GM23248 (cell line): ENCODE measurements around the gene CD52. TPM values are rescaled to one million over a fixed set of nuclear protein-coding genes. Genes with fewer than 3 reads are reported as not detected.

Source experiments
- DNase-seq: peaks from one replicate; pipeline ENCODE4 v3.0.0-alpha.2; 2015
- H2AFZ ChIP-seq: fragments of 200-600 bp; sonication (generic); 2 replicates; pipeline ENCODE4 v1.6.1; 2016; ENCODE audit warnings: antibody characterized with exemption
- H3F3A ChIP-seq: fragments of 200-600 bp; sonication (generic); 2 replicates; pipeline ENCODE4 v1.6.1; 2016; ENCODE audit warnings: mild to moderate bottlenecking, antibody characterized with exemption, mixed run types; ENCODE audit not compliant: insufficient read depth
- H3K27ac ChIP-seq: fragments of 200-600 bp; sonication (generic); 2 replicates; pipeline ENCODE4 v1.5.1; 2016; ENCODE audit warnings: mild to moderate bottlenecking
- H3K27me3 ChIP-seq: fragments of 200-600 bp; sonication (generic); replicated peaks from 2 replicates; pipeline ENCODE4 v1.6.1; 2016; ENCODE audit warnings: mild to moderate bottlenecking; ENCODE audit not compliant: insufficient read depth
- H3K36me3 ChIP-seq: fragments of 200-600 bp; sonication (generic); 2 replicates; pipeline ENCODE4 v1.6.1; 2016; ENCODE audit warnings: low read depth, mild to moderate bottlenecking
- H3K4me1 ChIP-seq: fragments of 200-600 bp; sonication (generic); 2 replicates; pipeline ENCODE4 v1.6.1; 2016; ENCODE audit warnings: mild to moderate bottlenecking; ENCODE audit not compliant: insufficient read depth
- H3K4me2 ChIP-seq: fragments of 200-600 bp; sonication (generic); one replicate; pipeline ENCODE4 v1.6.1; 2016; ENCODE audit warnings: mild to moderate bottlenecking; ENCODE audit not compliant: unreplicated experiment
- H3K4me3 ChIP-seq: fragments of 200-600 bp; sonication (generic); 2 replicates; pipeline ENCODE4 v1.5.1; 2016; ENCODE audit warnings: mild to moderate bottlenecking
- H3K79me2 ChIP-seq: fragments of 200-600 bp; sonication (generic); 2 replicates; pipeline ENCODE4 v1.6.1; 2016; ENCODE audit warnings: mild to moderate bottlenecking; ENCODE audit not compliant: insufficient read depth
- H3K9ac ChIP-seq: fragments of 200-600 bp; sonication (generic); 2 replicates; pipeline ENCODE4 v1.6.1; 2016; ENCODE audit warnings: mild to moderate bottlenecking
- H3K9me2 ChIP-seq: fragments of 200-600 bp; sonication (generic); 2 replicates; pipeline ENCODE4 v1.6.1; 2016; ENCODE audit warnings: mixed run types, mild to moderate bottlenecking, moderate library complexity; ENCODE audit not compliant: insufficient read depth
- H3K9me3 ChIP-seq: fragments of 200-600 bp; sonication (generic); one replicate; pipeline ENCODE4 v1.6.1; 2017; ENCODE audit warnings: low read depth
- H4K20me1 ChIP-seq: fragments of 200-600 bp; sonication (generic); 2 replicates; pipeline ENCODE4 v1.6.0; 2016; ENCODE audit not compliant: insufficient read depth
- EZH2 ChIP-seq: fragments of 200-600 bp; sonication (generic); IDR thresholded peaks from 2 replicates; pipeline ENCODE4 v1.6.1; 2018; ENCODE audit warnings: antibody characterized with exemption, mild to moderate bottlenecking; ENCODE audit not compliant: insufficient read depth, poor library complexity, severe bottlenecking
- EZH2phosphoT487 ChIP-seq: fragments of 200-600 bp; sonication (generic); IDR thresholded peaks from 2 replicates; pipeline ENCODE4 v1.6.1; 2018; ENCODE audit warnings: antibody characterized with exemption, moderate library complexity, mild to moderate bottlenecking, low read depth; ENCODE audit not compliant: insufficient read depth
- WGBS, 2 experiments: methylation state at CpG; one replicate each; pipeline ENCODE4 v1.1.6; 2015 to 2017; ENCODE audit warnings: low lambda C conversion rate in 2 of 2, low coverage in 1 of 2; ENCODE audit errors: missing lambda C conversion rate in 2 of 2; 5-methylcytosine and 5-hydroxymethylcytosine counted together
- in situ Hi-C: fragments of 300-500 bp; cut with MboI; formaldehyde crosslinking; loops from 2 replicates; pipeline ENCODE4 v1.15.0; 2020
- polyA plus RNA-seq: library from polyadenylated mRNA; unstranded; fragments of >200 nt; fragmentation: Nextera tagmentation; extraction: Ambion mirVana; gene quantifications from 2 replicates; pipeline ENCODE4 v1.2.1, GENCODE V29; 2016
- total RNA-seq: library from RNA; depleted of rRNA; stranded (reverse); fragments of >200 nt; shearing (Covaris generic); gene quantifications from 2 replicates; pipeline ENCODE4 v1.2.3, GENCODE V29; 2014

The CD52 gene
- total and polyA plus RNA-seq, 2 experiments from 2014 or later = not detected

- DNase-seq = no peak
- peaks cover 9% of the 10 kb centered on the region for H3K27me3 ChIP-seq
- H3K79me2 ChIP-seq = no peaks in the 10 kb centered on the region
- 80 to 83% methylated on average over 7 of the region's 7 CpGs for WGBS, 2 experiments
- no peaks in the 10 kb centered on the region for H3K36me3 ChIP-seq
- H3F3A ChIP-seq = no peaks in the 10 kb centered on the region
- no peaks in the 10 kb centered on the region for H3K9me3 ChIP-seq
- no peaks in the 10 kb centered on the region for H3K9me2 ChIP-seq
- H3K4me2 ChIP-seq = no peak overlapping the region
- in situ Hi-C loops = no loop called here
- no peak overlapping the region for H2AFZ ChIP-seq
- H3K4me1 ChIP-seq = 0 out of 2 replicates have a peak, but pooled peaks cover 4% of the 10 kb centered on the region
- H3K4me3 ChIP-seq = no peak overlapping the region
- TF ChIP-seq EZH2phosphoT487 (no peak), EZH2 (no peak)
- H3K27ac ChIP-seq = no peak overlapping the region
- H3K9ac ChIP-seq = no peak overlapping the region
- no peaks in the 10 kb centered on the region for H4K20me1 ChIP-seq
These were observed 19.4 kb downstream of the CD52 start for GRCh38 chr1:26337206-26337535.

GRCh38 chr1:26337625-26338024 is 19.9 kb downstream of the CD52 start:
- Histone ChIP-seq H3K4me2 (no peak overlapping the region), H3K4me1 (0 out of 2 replicates have a peak, but pooled peaks cover 4% of the 10 kb centered on the region), H3K36me3 (no peaks in the 10 kb centered on the region), H3K9me3 (no peaks in the 10 kb centered on the region), H3K27me3 (peaks cover 9% of the 10 kb centered on the region), H3F3A (no peaks in the 10 kb centered on the region), H3K79me2 (no peaks in the 10 kb centered on the region), H3K9me2 (no peaks in the 10 kb centered on the region), H4K20me1 (no peaks in the 10 kb centered on the region), H3K9ac (no peak overlapping the region), H2AFZ (no peak overlapping the region), H3K4me3 (no peak overlapping the region), H3K27ac (no peak overlapping the region)
- no peak for DNase-seq
- TF ChIP-seq EZH2 = no peak
- no peak for TF ChIP-seq EZH2phosphoT487
- in situ Hi-C loops = no loop called here
- WGBS, 2 experiments = 71 to 75% methylated on average over 4 of the region's 4 CpGs

- Histone ChIP-seq H3K27me3 (peaks cover 9% of the 10 kb centered on the region), H3K4me2 (no peak overlapping the region), H3K36me3 (no peaks in the 10 kb centered on the region), H3K9ac (no peak overlapping the region), H3K79me2 (no peaks in the 10 kb centered on the region), H3K9me2 (no peaks in the 10 kb centered on the region), H3K9me3 (no peaks in the 10 kb centered on the region), H2AFZ (no peak overlapping the region), H3F3A (no peaks in the 10 kb centered on the region), H3K4me1 (0 out of 2 replicates have a peak, but pooled peaks cover 4% of the 10 kb centered on the region), H4K20me1 (no peaks in the 10 kb centered on the region), H3K4me3 (no peak overlapping the region), H3K27ac (no peak overlapping the region)
- WGBS, 2 experiments = 83 to 100% methylated on average over 1 of the region's 1 CpG
- in situ Hi-C loops = no loop called here
- no peak for DNase-seq
- TF ChIP-seq EZH2 = no peak
- no peak for TF ChIP-seq EZH2phosphoT487
These were observed 20.9 kb downstream of the CD52 start for GRCh38 chr1:26338670-26339069.

- no peaks in the 10 kb centered on the region for H3F3A ChIP-seq
- H3K4me3 ChIP-seq = no peak overlapping the region
- H3K4me1 ChIP-seq = 0 out of 2 replicates have a peak, but pooled peaks cover 4% of the 10 kb centered on the region
- no peaks in the 10 kb centered on the region for H3K36me3 ChIP-seq
- H3K27ac ChIP-seq = no peak overlapping the region
- no peak for DNase-seq
- peaks cover 9% of the 10 kb centered on the region for H3K27me3 ChIP-seq
- in situ Hi-C loops = no loop called here
- H3K9me2 ChIP-seq = no peaks in the 10 kb centered on the region
- no peak overlapping the region for H2AFZ ChIP-seq
- H3K9ac ChIP-seq = no peak overlapping the region
- H3K9me3 ChIP-seq = no peaks in the 10 kb centered on the region
- WGBS, 2 experiments = 38 to 42% methylated on average over 4 of the region's 4 CpGs
- H4K20me1 ChIP-seq = no peaks in the 10 kb centered on the region
- H3K79me2 ChIP-seq = no peaks in the 10 kb centered on the region
- H3K4me2 ChIP-seq = no peak overlapping the region
- no peak for TF ChIP-seq EZH2
- no peak for TF ChIP-seq EZH2phosphoT487
These were observed 22.3 kb downstream of the CD52 start for GRCh38 chr1:26340047-26340481.
